Measurements from ENCODE around the gene SPTLC1.

- TF ChIP-seq, protein P1, sequence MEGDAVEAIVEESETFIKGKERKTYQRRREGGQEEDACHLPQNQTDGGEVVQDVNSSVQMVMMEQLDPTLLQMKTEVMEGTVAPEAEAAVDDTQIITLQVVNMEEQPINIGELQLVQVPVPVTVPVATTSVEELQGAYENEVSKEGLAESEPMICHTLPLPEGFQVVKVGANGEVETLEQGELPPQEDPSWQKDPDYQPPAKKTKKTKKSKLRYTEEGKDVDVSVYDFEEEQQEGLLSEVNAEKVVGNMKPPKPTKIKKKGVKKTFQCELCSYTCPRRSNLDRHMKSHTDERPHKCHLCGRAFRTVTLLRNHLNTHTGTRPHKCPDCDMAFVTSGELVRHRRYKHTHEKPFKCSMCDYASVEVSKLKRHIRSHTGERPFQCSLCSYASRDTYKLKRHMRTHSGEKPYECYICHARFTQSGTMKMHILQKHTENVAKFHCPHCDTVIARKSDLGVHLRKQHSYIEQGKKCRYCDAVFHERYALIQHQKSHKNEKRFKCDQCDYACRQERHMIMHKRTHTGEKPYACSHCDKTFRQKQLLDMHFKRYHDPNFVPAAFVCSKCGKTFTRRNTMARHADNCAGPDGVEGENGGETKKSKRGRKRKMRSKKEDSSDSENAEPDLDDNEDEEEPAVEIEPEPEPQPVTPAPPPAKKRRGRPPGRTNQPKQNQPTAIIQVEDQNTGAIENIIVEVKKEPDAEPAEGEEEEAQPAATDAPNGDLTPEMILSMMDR (IDR thresholded peaks at IDR 0.05): no peak
- TF ChIP-seq POLR2AphosphoS5 (IDR thresholded peaks at IDR 0.05; ENCODE audit: low read depth, low read length) (no peak), TCF7L2 (IDR thresholded peaks at IDR 0.05; ENCODE audit: low read depth, low read length) (no peak)
These were observed 123.4 kb downstream of the SPTLC1 start for GRCh38 chr9:91991721-91992341.

Measured in Panc1 (cell line).